Sigmoid colon (tissue), 7 donors: Measurements from ENCODE around the gene PAX5. TPM values are rescaled to one million over a fixed set of nuclear protein-coding genes. Genes with fewer than 3 reads are reported as not detected.

Experiments
- DNase-seq: peaks from one replicate; pipeline ENCODE4 v3.0.0-alpha.2; 2019
- H3K27ac ChIP-seq, 4 donors: fragments of 200-600 bp; sonication (generic); one replicate each; pipeline ENCODE4 v1.5.1; 2016 to 2019; ENCODE audit warnings: mild to moderate bottlenecking in 1 of 4
- H3K27me3 ChIP-seq, 3 donors: fragments of 200-600 bp; sonication (generic); one replicate each; pipeline ENCODE4 v1.5.1; 2019; ENCODE audit warnings: mild to moderate bottlenecking in 1 of 3
- H3K36me3 ChIP-seq, 4 donors: fragments of 200-600 bp; sonication (generic); one replicate each; pipeline ENCODE4 v1.5.1; 2016 to 2019
- H3K4me1 ChIP-seq, 4 donors: fragments of 200-600 bp; sonication (generic); one replicate each; pipeline ENCODE4 v1.5.1; 2017 to 2019
- H3K4me3 ChIP-seq, 4 donors: fragments of 200-600 bp; sonication (generic); one replicate each; pipeline ENCODE4 v1.5.1; 2017 to 2019; ENCODE audit warnings: mild to moderate bottlenecking in 2 of 4, moderate library complexity in 1 of 4
- H3K9me3 ChIP-seq, 4 donors: fragments of 200-600 bp in 3 of 4; sonication (generic) in 3 of 4; one replicate each; pipeline versions ENCODE4 v1.5.1 to v1.6.1; 2013 to 2019
- CTCF ChIP-seq, 4 experiments: fragments of 450-650 bp in 3 of 4; fragments of 200-600 bp in 1 of 4; IDR thresholded peaks; one replicate each; pipeline ENCODE4 v1.5.1; 2016 to 2019; ENCODE audit warnings: antibody characterized with exemption in 4 of 4, mild to moderate bottlenecking in 3 of 4, moderate library complexity in 2 of 4
- EP300 ChIP-seq, 4 donors: sonication (generic); formaldehyde crosslinking; IDR thresholded peaks; one replicate each; pipeline ENCODE4 v1.6.1; 2017; ENCODE audit warnings: antibody characterized with exemption in 4 of 4
- POLR2A ChIP-seq, 2 donors: fragments of 450-650 bp; IDR thresholded peaks; one replicate each; pipeline ENCODE4 v1.6.1; 2016; ENCODE audit warnings: antibody characterized with exemption in 2 of 2, mild to moderate bottlenecking in 2 of 2, moderate library complexity in 2 of 2
- POLR2AphosphoS5 ChIP-seq, 4 donors: sonication (generic); formaldehyde crosslinking; IDR thresholded peaks; one replicate each; pipeline ENCODE4 v1.6.1; 2017; ENCODE audit warnings: antibody characterized with exemption in 4 of 4
- WGBS, 2 donors: extraction: QIAGEN DNeasy Blood & Tissue Kit; methylation state at CpG; one replicate each; pipeline ENCODE4 v1.1.7; 2013; 5-methylcytosine and 5-hydroxymethylcytosine counted together
- intact Hi-C: fragments of 100-400 bp; cut with DNase I; formaldehyde crosslinking; loops from one replicate; pipeline ENCODE4 v1.15.1; 2023
- polyA plus RNA-seq, 3 donors: library from polyadenylated mRNA; stranded (reverse); fragments of 200-250 nt; gene quantifications; one replicate each; pipeline ENCODE4 v1.2.3, GENCODE V29; 2013
- total RNA-seq, 4 donors: library from RNA; depleted of rRNA; stranded (reverse); fragments of >200 nt; gene quantifications; one replicate each; pipeline ENCODE4 v1.1.0, GENCODE V29; 2016
- donor health status: healthy with polysubstance abuse.
- donor health status: Bipolar disorder and iron deficiency.
- donor health status: healthy.

Gene PAX5
- total and polyA plus RNA-seq, 7 donors = under 0.01 to 20.1 (median 0.23) TPM; not detected in 4

GRCh38 chr9:37004424-37004935, 29.6 kb downstream of the PAX5 start:
- Histone ChIP-seq H3K27me3 (peaks cover 10 to 96% (median 42%) of the 10 kb centered on the region in 3 donors), H3K4me3 (no peak overlapping the region), H3K9me3 (no peaks in the 10 kb centered on the region), H3K4me1 (peaks cover 0 to 5% (median 0%) of the 10 kb centered on the region in 4 donors), H3K36me3 (no peaks in the 10 kb centered on the region), H3K27ac (no peak overlapping the region)
- WGBS, 2 donors = 46 to 55% methylated on average over 5 of the region's 5 CpGs
- no peak for DNase-seq
- TF ChIP-seq CTCF (IDR thresholded peaks at IDR 0.05) = no peak
- TF ChIP-seq POLR2AphosphoS5 (IDR thresholded peaks at IDR 0.05) = no peak
- TF ChIP-seq EP300 (IDR thresholded peaks at IDR 0.05) = no peak
- no peak for TF ChIP-seq POLR2A (IDR thresholded peaks at IDR 0.05)
- intact Hi-C loops = no loop called here

GRCh38 chr9:37002413-37003217, 31.5 kb downstream of the PAX5 start:
- H3K36me3 ChIP-seq = no peaks in the 10 kb centered on the region
- H3K27me3 ChIP-seq = peaks cover 10 to 83% (median 46%) of the 10 kb centered on the region in 3 donors
- peaks cover 0 to 5% (median 0%) of the 10 kb centered on the region in 4 donors for H3K4me1 ChIP-seq
- no peak overlapping the region for H3K27ac ChIP-seq
- no peak for DNase-seq
- no peak overlapping the region for H3K4me3 ChIP-seq
- TF ChIP-seq POLR2A (IDR thresholded peaks at IDR 0.05) = no peak
- TF ChIP-seq CTCF (IDR thresholded peaks at IDR 0.05) = no peak
- TF ChIP-seq EP300 (IDR thresholded peaks at IDR 0.05) = no peak
- no peak for TF ChIP-seq POLR2AphosphoS5 (IDR thresholded peaks at IDR 0.05)
- H3K9me3 ChIP-seq = no peaks in the 10 kb centered on the region
- WGBS, 2 donors = 9 to 16% methylated on average over 62 of the region's 62 CpGs
- intact Hi-C loops = no loop called here

- intact Hi-C loops = no loop called here
- H3K36me3 ChIP-seq = no peaks in the 10 kb centered on the region
- H3K9me3 ChIP-seq = no peaks in the 10 kb centered on the region
- peaks cover 10 to 77% (median 46%) of the 10 kb centered on the region in 3 donors for H3K27me3 ChIP-seq
- H3K4me3 ChIP-seq = no peak overlapping the region
- TF ChIP-seq EP300 (IDR thresholded peaks at IDR 0.05) (no peak), POLR2AphosphoS5 (IDR thresholded peaks at IDR 0.05) (no peak), CTCF (IDR thresholded peaks at IDR 0.05) (no peak), POLR2A (IDR thresholded peaks at IDR 0.05) (no peak)
- H3K27ac ChIP-seq = no peak overlapping the region
- no peak for DNase-seq
- H3K4me1 ChIP-seq = peaks cover 0 to 5% (median 0%) of the 10 kb centered on the region in 4 donors
- WGBS, 2 donors = 49 to 56% methylated on average over 11 of the region's 11 CpGs
Measured at GRCh38 chr9:37002036-37002412, 32.0 kb downstream of the PAX5 start.

GRCh38 chr9:37001459-37001858, 32.6 kb downstream of the PAX5 start:
- H3K9me3 ChIP-seq = no peaks in the 10 kb centered on the region
- intact Hi-C loops = no loop called here
- H3K4me1 ChIP-seq = peaks cover 0 to 5% (median 0%) of the 10 kb centered on the region in 4 donors
- H3K36me3 ChIP-seq = no peaks in the 10 kb centered on the region
- no peak overlapping the region for H3K4me3 ChIP-seq
- TF ChIP-seq EP300 (IDR thresholded peaks at IDR 0.05) (no peak), CTCF (IDR thresholded peaks at IDR 0.05) (no peak), POLR2AphosphoS5 (IDR thresholded peaks at IDR 0.05) (no peak), POLR2A (IDR thresholded peaks at IDR 0.05) (no peak)
- WGBS, 2 donors = 72 to 79% methylated on average over 9 of the region's 9 CpGs
- H3K27me3 ChIP-seq = peaks cover 10 to 78% (median 47%) of the 10 kb centered on the region in 3 donors
- DNase-seq = no peak
- H3K27ac ChIP-seq = no peak overlapping the region
